H1 (cell line): Measurements from ENCODE around the gene LSM14B.

Source experiments
- ATF2 ChIP-seq: IDR thresholded peaks from 2 replicates; pipeline ENCODE4 v1.6.1; 2012; ENCODE audit warnings: low read length, inconsistent platforms
- BRCA1 ChIP-seq: IDR thresholded peaks from 2 replicates; pipeline ENCODE4 v1.6.1; 2012; ENCODE audit warnings: low read depth, low read length, improper control_type of control experiment
- CBX8 ChIP-seq: fragments of 300-800, 300-1000 bp; sonication (generic); IDR thresholded peaks from 2 replicates; pipeline ENCODE4 v1.7.1; 2016; ENCODE audit warnings: low read depth, low read length, borderline replicate concordance
- CHD1 ChIP-seq: IDR thresholded peaks from 2 replicates; pipeline ENCODE4 v1.6.1; 2012; ENCODE audit warnings: low read depth, low read length, improper control_type of control experiment
- CTCF ChIP-seq, 3 experiments: IDR thresholded peaks; 1 replicate in 2 of 3; 2 replicates in 1 of 3; pipeline versions ENCODE4 v1.5.1 to v1.6.1; 2011; ENCODE audit warnings: low read length in 3 of 3, mild to moderate bottlenecking in 3 of 3, inconsistent platforms in 2 of 3, low read depth in 1 of 3, moderate library complexity in 1 of 3; ENCODE audit not compliant: insufficient read depth in 1 of 3; ENCODE audit errors: control extremely low read depth in 1 of 3
- GTF2F1 ChIP-seq: IDR thresholded peaks from 2 replicates; pipeline ENCODE4 v1.6.1; 2012; ENCODE audit warnings: low read depth, low read length, improper control_type of control experiment, borderline replicate concordance
- NRF1 ChIP-seq: IDR thresholded peaks from 2 replicates; pipeline ENCODE4 v1.6.1; 2011; ENCODE audit warnings: mild to moderate bottlenecking, low read depth, low read length, improper control_type of control experiment
- POLR2A ChIP-seq, 2 experiments: IDR thresholded peaks; 1 replicate in 1 of 2; 2 replicates in 1 of 2; pipeline ENCODE4 v1.6.1; 2011; ENCODE audit warnings: low read depth in 2 of 2, low read length in 2 of 2, mild to moderate bottlenecking in 2 of 2; ENCODE audit errors: control extremely low read depth in 1 of 2
- POLR2AphosphoS5 ChIP-seq: IDR thresholded peaks from 2 replicates; pipeline ENCODE4 v1.6.1; 2011; ENCODE audit warnings: low read depth, low read length
- RFX5 ChIP-seq: IDR thresholded peaks from 2 replicates; pipeline ENCODE4 v1.6.1; 2011; ENCODE audit warnings: low read depth, low read length, improper control_type of control experiment, borderline replicate concordance
- RNF2 ChIP-seq: fragments of 200-900, 300-1000 bp; sonication (generic); IDR thresholded peaks from 2 replicates; pipeline ENCODE4 v1.7.1; 2016; ENCODE audit warnings: borderline replicate concordance, low read depth, mild to moderate bottlenecking, antibody characterized with exemption, low read length; ENCODE audit not compliant: poor library complexity, severe bottlenecking; ENCODE audit errors: missing control alignments
- SP1 ChIP-seq: IDR thresholded peaks from 2 replicates; pipeline ENCODE4 v1.6.1; 2011; ENCODE audit warnings: low read depth, low read length
- YY1 ChIP-seq: IDR thresholded peaks from 2 replicates; pipeline ENCODE4 v1.6.1; 2011; ENCODE audit warnings: low read depth, mild to moderate bottlenecking, low read length

DNA sequence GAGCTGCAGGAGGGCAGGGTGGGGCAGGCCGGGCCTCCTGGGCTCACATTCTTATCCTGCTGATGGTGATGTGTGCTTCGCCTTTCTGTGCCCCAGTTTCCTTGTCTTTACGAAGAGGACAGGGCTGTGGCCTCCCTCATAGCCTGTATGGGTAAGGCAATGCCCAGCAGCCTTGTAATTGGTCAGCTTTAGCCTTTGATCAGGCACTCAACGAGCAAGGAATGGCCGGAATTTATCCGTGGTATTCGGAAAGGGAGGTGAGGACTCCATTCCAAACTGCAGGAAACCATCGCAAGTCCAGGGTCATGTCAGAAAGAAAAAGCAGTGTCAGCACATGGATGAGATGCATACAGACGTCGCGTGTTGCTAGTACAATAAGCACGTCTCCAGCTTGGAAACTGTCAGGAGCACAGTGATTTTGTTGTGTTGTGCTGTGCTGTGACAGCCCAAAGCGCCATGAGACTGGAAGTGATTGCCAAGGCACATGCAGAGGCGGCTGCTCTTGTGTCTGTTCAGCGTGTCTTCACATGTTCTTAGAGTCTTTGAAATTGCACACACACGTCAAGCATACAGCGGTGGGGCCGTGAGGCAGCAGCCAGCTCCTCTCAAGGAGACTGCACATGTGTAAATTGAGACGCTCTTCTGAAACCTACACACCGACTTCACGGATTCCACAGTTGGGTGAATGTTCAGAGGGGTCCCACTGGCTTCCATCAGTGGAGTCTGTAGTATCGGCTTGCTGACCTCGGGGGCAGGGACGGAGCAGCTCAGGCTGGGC is 27.4 kb downstream of the LSM14B start:
- TF ChIP-seq SP1 (no peak), CTCF (IDR thresholded peaks at IDR 0.05; ENCODE audit: control extremely low read depth in 1 of 3, insufficient read depth in 1 of 3, low read depth in 1 of 3, low read length in 3 of 3) (no peak), YY1 (no peak), BRCA1 (no peak), POLR2A (IDR thresholded peaks at IDR 0.05; ENCODE audit: control extremely low read depth in 1 of 2, low read depth in 2 of 2, low read length in 2 of 2) (no peak), POLR2AphosphoS5 (no peak), RFX5 (no peak), NRF1 (no peak), GTF2F1 (no peak), CBX8 (no peak), ATF2 (no peak), RNF2 (no peak), CHD1 (no peak)
